OCI-LY7 (cell line): ENCODE measurements around the gene LOXHD1. TPM values are rescaled to one million over a fixed set of nuclear protein-coding genes. Genes with fewer than 3 reads are reported as not detected.
A peak's percentile ranks its signal among the peaks of the same experiment; 100 is the strongest.

Source experiments
- BruUV-seq: library from RNA; stranded (reverse); fragments of 400-500 nt; replicated peaks from 2 replicates; lab custom pipeline; 2021; lab: Mats Ljungman, UMichigan
- CTCF ChIA-PET: fragments of 300-600 bp; sonication (Branson Sonifier 250); formaldehyde crosslinking; loops from one replicate; lab custom pipeline; 2022; ENCODE audit warnings: antibody characterized with exemption; ENCODE audit not compliant: unreplicated experiment; lab: Charles Lee
- POLR2A ChIA-PET: fragments of 300-600 bp; sonication (Branson Sonifier 250); formaldehyde crosslinking; loops from one replicate; lab custom pipeline; 2022; ENCODE audit warnings: antibody characterized with exemption; lab: Charles Lee
- DNase-seq: peaks from one replicate; pipeline ENCODE4 v3.0.0-alpha.2; 2015; ENCODE audit warnings: low spot score
- H2AFZ ChIP-seq: fragments of 200-600 bp; sonication (generic), shearing (Covaris generic); 2 replicates; pipeline ENCODE4 v1.6.1; 2014; ENCODE audit warnings: mild to moderate bottlenecking, antibody characterized with exemption, low read length, moderate library complexity
- H3K27ac ChIP-seq: fragments of 200-600 bp; sonication (generic); 2 replicates; pipeline ENCODE4 v1.5.1; 2014; ENCODE audit warnings: mixed run types, low read depth, mild to moderate bottlenecking, moderate library complexity, low read length, inconsistent platforms; ENCODE audit not compliant: poor library complexity, severe bottlenecking
- H3K36me3 ChIP-seq: fragments of 200-600 bp; sonication (generic); 2 replicates; pipeline ENCODE4 v1.6.1; 2014; ENCODE audit warnings: mild to moderate bottlenecking, antibody characterized with exemption, low read length, moderate library complexity, mixed read lengths; ENCODE audit not compliant: insufficient read depth
- H3K4me1 ChIP-seq: fragments of 200-600 bp; sonication (generic); 2 replicates; pipeline ENCODE4 v1.5.1; 2014; ENCODE audit warnings: mild to moderate bottlenecking, low read length; ENCODE audit not compliant: insufficient read depth, poor library complexity, severe bottlenecking
- H3K4me2 ChIP-seq: fragments of 200-600 bp; sonication (generic); 2 replicates; pipeline ENCODE4 v1.6.1; 2014; ENCODE audit warnings: mild to moderate bottlenecking, low read length
- H3K4me3 ChIP-seq: fragments of 200-600 bp; sonication (generic); 2 replicates; pipeline ENCODE4 v1.5.1; 2014; ENCODE audit warnings: mild to moderate bottlenecking, low read depth, low read length; ENCODE audit not compliant: poor library complexity, severe bottlenecking
- H3K79me2 ChIP-seq: fragments of 200-600 bp; sonication (generic); 2 replicates; pipeline ENCODE4 v1.6.1; 2016; ENCODE audit warnings: low read depth, mild to moderate bottlenecking, low read length, moderate library complexity, mixed read lengths; ENCODE audit not compliant: insufficient read depth
- H3K9me2 ChIP-seq: fragments of 200-600 bp; sonication (generic); 2 replicates; pipeline ENCODE4 v1.6.1; 2016; ENCODE audit warnings: mild to moderate bottlenecking, low read length, mixed read lengths; ENCODE audit not compliant: insufficient read depth
- H3K9me3 ChIP-seq: fragments of 200-600 bp; sonication (generic); 2 replicates; pipeline ENCODE4 v1.6.1; 2014; ENCODE audit warnings: mild to moderate bottlenecking, mixed run types, low read length, mixed read lengths
- H4K20me1 ChIP-seq: fragments of 200-600 bp; sonication (generic); 2 replicates; pipeline ENCODE4 v1.6.1; 2014; ENCODE audit warnings: mild to moderate bottlenecking, antibody characterized with exemption, low read length, moderate library complexity, mixed read lengths; ENCODE audit not compliant: insufficient read depth
- CTCF ChIP-seq: fragments of 200-600 bp; sonication (generic); conservative IDR thresholded peaks from 2 replicates; pipeline ENCODE4 v1.5.1; 2014; ENCODE audit warnings: mild to moderate bottlenecking, antibody characterized with exemption, low read length, moderate library complexity, mixed read lengths
- EZH2phosphoT487 ChIP-seq: fragments of 200-600 bp; sonication (generic); IDR thresholded peaks from 2 replicates; pipeline ENCODE4 v1.6.1; 2018; ENCODE audit warnings: low read depth, borderline replicate concordance, mild to moderate bottlenecking, mixed run types, antibody characterized with exemption, low read length, moderate library complexity, mixed read lengths
- intact Hi-C: fragments of 100-400 bp; cut with micrococcal nuclease; formaldehyde crosslinking; loops from one replicate; pipeline ENCODE4 v1.10.0; 2022; ENCODE audit not compliant: unreplicated experiment
- total RNA-seq, 2 experiments: library from RNA; depleted of rRNA in 1 of 2; stranded (reverse); fragments of >200 nt in 1 of 2; shearing (Covaris generic) in 1 of 2; gene quantifications; 2 replicates each; pipeline ENCODE4 v1.2.3, GENCODE V29; 2014 to 2022

LOXHD1 gene
- total RNA-seq, 2 experiments from 2014 or later: not detected

- H3K36me3 ChIP-seq: no peaks in the 10 kb centered on the region
- intact Hi-C loops: no loop called here
- TF ChIP-seq EZH2phosphoT487: no peak
- TF ChIP-seq CTCF: no peak
- no peak overlapping the region for H3K27ac ChIP-seq
- no peaks in the 10 kb centered on the region for H3K9me2 ChIP-seq
- H3K4me3 ChIP-seq: no peak overlapping the region
- ChIA-PET CTCF (no interaction called here), POLR2A (no interaction called here)
- H2AFZ ChIP-seq: no peak overlapping the region
- H3K4me2 ChIP-seq: no peak overlapping the region
- H3K79me2 ChIP-seq: no peaks in the 10 kb centered on the region
- H4K20me1 ChIP-seq: no peaks in the 10 kb centered on the region
- no peaks in the 10 kb centered on the region for H3K4me1 ChIP-seq
- H3K9me3 ChIP-seq: no peaks in the 10 kb centered on the region
- no TSS peak for BruUV-seq
- no peak for DNase-seq
These were observed 154.6 kb downstream of the LOXHD1 start for GRCh38 chr18:46502444-46502843.

GRCh38 chr18:46497129-46497528 is 159.9 kb downstream of the LOXHD1 start:
- Histone ChIP-seq H3K9me2 (no peaks in the 10 kb centered on the region), H3K27ac (no peak overlapping the region), H3K79me2 (no peaks in the 10 kb centered on the region), H3K4me1 (no peaks in the 10 kb centered on the region), H2AFZ (no peak overlapping the region), H3K36me3 (no peaks in the 10 kb centered on the region), H3K4me3 (no peak overlapping the region), H4K20me1 (no peaks in the 10 kb centered on the region), H3K4me2 (no peak overlapping the region), H3K9me3 (no peaks in the 10 kb centered on the region)
- ChIA-PET CTCF (no interaction called here), POLR2A (no interaction called here)
- intact Hi-C loops: no loop called here
- DNase-seq: peak; percentile 3
- BruUV-seq: no TSS peak
- TF ChIP-seq EZH2phosphoT487 (no peak), CTCF (no peak)

- no peaks in the 10 kb centered on the region for H4K20me1 ChIP-seq
- DNase-seq: no peak
- no peaks in the 10 kb centered on the region for H3K4me1 ChIP-seq
- no peaks in the 10 kb centered on the region for H3K36me3 ChIP-seq
- H3K79me2 ChIP-seq: no peaks in the 10 kb centered on the region
- CTCF ChIA-PET: no interaction called here
- TF ChIP-seq CTCF: no peak
- TF ChIP-seq EZH2phosphoT487: no peak
- intact Hi-C loops: no loop called here
- H3K4me3 ChIP-seq: no peak overlapping the region
- no peak overlapping the region for H3K27ac ChIP-seq
- no peaks in the 10 kb centered on the region for H3K9me2 ChIP-seq
- no peaks in the 10 kb centered on the region for H3K9me3 ChIP-seq
- H2AFZ ChIP-seq: no peak overlapping the region
- no peak overlapping the region for H3K4me2 ChIP-seq
- POLR2A ChIA-PET: no interaction called here
- BruUV-seq: no TSS peak
These were observed 168.4 kb downstream of the LOXHD1 start for GRCh38 chr18:46488471-46489213.
